Suprapubic skin (tissue), 4 donors: ENCODE results near the gene KIRREL1.

Experiments used
- EP300 ChIP-seq: sonication (generic); formaldehyde crosslinking; IDR thresholded peaks from one replicate; pipeline ENCODE4 v1.6.1; 2017; ENCODE audit warnings: antibody characterized with exemption
- POLR2A ChIP-seq, 2 donors: fragments of 450-650 bp; IDR thresholded peaks; one replicate each; pipeline ENCODE4 v1.6.1; 2017; ENCODE audit warnings: antibody characterized with exemption in 2 of 2, mild to moderate bottlenecking in 2 of 2, moderate library complexity in 2 of 2
- POLR2AphosphoS5 ChIP-seq, 3 donors: sonication (generic); formaldehyde crosslinking; IDR thresholded peaks; one replicate each; pipeline ENCODE4 v1.6.1; 2017; ENCODE audit warnings: antibody characterized with exemption in 3 of 3
- TF ChIP-seq, protein P1 (sequence below), 2 donors: fragments of 200-600 bp in 1 of 2; fragments of 450-650 bp in 1 of 2; sonication (generic) in 1 of 2; IDR thresholded peaks; one replicate each; pipeline ENCODE4 v1.5.1; 2016 to 2019; ENCODE audit warnings: antibody characterized with exemption in 2 of 2, mild to moderate bottlenecking in 1 of 2, moderate library complexity in 1 of 2

DNA sequence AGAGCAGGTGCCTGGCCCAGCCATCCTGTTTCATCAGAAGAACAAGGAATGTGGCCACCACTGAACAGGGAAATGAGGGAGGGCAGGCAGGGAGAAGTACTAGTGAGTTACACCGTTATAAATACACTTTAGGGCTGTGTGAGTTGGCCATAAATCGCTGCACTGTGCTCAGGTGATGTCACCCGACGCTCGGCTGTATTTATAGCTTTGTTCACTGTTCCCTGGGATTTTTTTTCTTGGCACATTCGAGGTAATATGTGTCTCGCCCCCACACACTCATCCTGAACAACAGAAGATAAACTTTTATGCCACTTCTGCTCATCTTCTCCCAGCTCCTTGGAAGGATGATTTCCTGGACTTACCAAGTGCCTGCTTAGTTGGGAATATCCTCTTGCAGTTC is 9.0 kb upstream of the KIRREL1 start:
- TF ChIP-seq, protein P1, sequence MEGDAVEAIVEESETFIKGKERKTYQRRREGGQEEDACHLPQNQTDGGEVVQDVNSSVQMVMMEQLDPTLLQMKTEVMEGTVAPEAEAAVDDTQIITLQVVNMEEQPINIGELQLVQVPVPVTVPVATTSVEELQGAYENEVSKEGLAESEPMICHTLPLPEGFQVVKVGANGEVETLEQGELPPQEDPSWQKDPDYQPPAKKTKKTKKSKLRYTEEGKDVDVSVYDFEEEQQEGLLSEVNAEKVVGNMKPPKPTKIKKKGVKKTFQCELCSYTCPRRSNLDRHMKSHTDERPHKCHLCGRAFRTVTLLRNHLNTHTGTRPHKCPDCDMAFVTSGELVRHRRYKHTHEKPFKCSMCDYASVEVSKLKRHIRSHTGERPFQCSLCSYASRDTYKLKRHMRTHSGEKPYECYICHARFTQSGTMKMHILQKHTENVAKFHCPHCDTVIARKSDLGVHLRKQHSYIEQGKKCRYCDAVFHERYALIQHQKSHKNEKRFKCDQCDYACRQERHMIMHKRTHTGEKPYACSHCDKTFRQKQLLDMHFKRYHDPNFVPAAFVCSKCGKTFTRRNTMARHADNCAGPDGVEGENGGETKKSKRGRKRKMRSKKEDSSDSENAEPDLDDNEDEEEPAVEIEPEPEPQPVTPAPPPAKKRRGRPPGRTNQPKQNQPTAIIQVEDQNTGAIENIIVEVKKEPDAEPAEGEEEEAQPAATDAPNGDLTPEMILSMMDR (IDR thresholded peaks at IDR 0.05): no peak
- TF ChIP-seq POLR2A (IDR thresholded peaks at IDR 0.05): no peak
- no peak for TF ChIP-seq POLR2AphosphoS5 (IDR thresholded peaks at IDR 0.05)
- no peak for TF ChIP-seq EP300
